ENCODE results near the gene AHI1. TPM values are rescaled to one million over a fixed set of nuclear protein-coding genes. Genes with fewer than 3 reads are reported as not detected.

AHI1 gene
- polyA plus RNA-seq: 26.5 TPM
- long read RNA-seq, donor 1, partial matches to known transcripts: 0 of 5 reads
- long read RNA-seq, donor 1, other reads (novel, unspliced or antisense): 0 of 5 reads
- long read RNA-seq, donor 2, partial matches to known transcripts: 0 of 4 reads
- long read RNA-seq, donor 2, other reads (novel, unspliced or antisense): 0 of 4 reads
- long read RNA-seq, donor 3, partial matches to known transcripts: 0 of 1 reads
- long read RNA-seq, donor 3, other reads (novel, unspliced or antisense): 0 of 1 reads
- long read RNA-seq, donor 4, partial matches to known transcripts: 0 of 2 reads
- long read RNA-seq, donor 4, other reads (novel, unspliced or antisense): 0 of 2 reads
- long read RNA-seq, donor 5, partial matches to known transcripts: 0 of 2 reads
- long read RNA-seq, donor 5, other reads (novel, unspliced or antisense): 0 of 2 reads
- long read RNA-seq, donor 6, partial matches to known transcripts: 0 of 2 reads
- long read RNA-seq, donor 6, other reads (novel, unspliced or antisense): 0 of 2 reads
- long read RNA-seq, donor 7, partial matches to known transcripts: 0 of 2 reads
- long read RNA-seq, donor 7, other reads (novel, unspliced or antisense): 0 of 2 reads
- long read RNA-seq, donor 8, partial matches to known transcripts: 0 of 5 reads
- long read RNA-seq, donor 8, other reads (novel, unspliced or antisense): 0 of 5 reads
- long read RNA-seq, donor 9, partial matches to known transcripts: 0 of 1 reads
- long read RNA-seq, donor 9, other reads (novel, unspliced or antisense): 0 of 1 reads
- long read RNA-seq, donor 10, partial matches to known transcripts: 0 of 1 reads
- long read RNA-seq, donor 10, other reads (novel, unspliced or antisense): 0 of 1 reads
- long read RNA-seq, donor 11, partial matches to known transcripts: 0 of 1 reads
- long read RNA-seq, donor 11, other reads (novel, unspliced or antisense): 0 of 1 reads

DNA sequence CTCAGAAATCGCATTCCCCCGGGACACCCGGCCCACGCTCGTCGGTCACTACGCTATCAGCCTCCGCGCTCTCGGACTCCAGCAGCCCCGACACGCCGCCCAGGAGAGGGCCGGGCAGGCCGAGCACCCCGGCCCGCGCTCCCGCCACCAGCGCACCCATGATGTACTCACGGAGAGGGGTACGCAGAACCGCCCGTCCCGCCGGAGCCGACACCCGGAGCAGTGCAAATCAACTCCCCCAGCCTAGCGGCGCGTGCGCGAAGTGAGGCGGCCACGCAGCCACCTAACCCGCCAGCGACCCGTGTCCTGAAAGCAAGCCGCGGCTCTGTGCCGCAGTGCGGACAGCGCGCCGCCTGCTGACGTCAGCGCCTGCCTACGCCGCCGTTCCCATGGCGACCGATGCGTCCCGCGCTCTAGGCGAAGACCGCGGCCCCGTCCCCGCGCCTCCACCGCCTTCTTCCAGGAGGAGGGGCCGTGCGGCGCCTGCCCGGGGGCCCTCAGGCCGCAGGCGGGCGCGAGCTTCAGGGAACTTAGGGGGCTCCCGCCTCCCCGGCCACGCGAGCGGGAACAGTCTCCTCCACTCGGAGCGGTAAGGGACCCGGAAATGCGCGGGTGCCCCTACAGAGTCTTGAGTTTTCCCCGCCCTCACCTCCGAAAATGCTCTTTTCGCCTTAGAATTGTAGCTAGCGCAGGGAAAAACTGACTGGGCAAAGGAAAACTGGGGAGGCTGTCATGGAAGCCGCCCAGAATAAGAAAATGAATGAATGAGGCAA is at the start of gene AHI1:
Gene AHI1 (minus strand): TSS at position 329 of the 773 bp plus-strand sequence. CDS start 5,503 bp downstream, outside the sequence.
- Histone ChIP-seq H3K9me3 (ENCODE audit: control insufficient read depth, low read depth, low read length) (no peaks in the 10 kb centered on the region), H3K36me3 (ENCODE audit: control insufficient read depth, insufficient read depth, low read length) (peaks cover 6% of the 10 kb centered on the region), H3K4me3 (ENCODE audit: low read length) (peak within 1 kb of the TSS; percentile 98), H3K27ac (ENCODE audit: low read length) (peak within 1 kb of the TSS; percentile 99), H3K27me3 (ENCODE audit: control insufficient read depth, insufficient read depth, low read length) (no peaks in the 10 kb centered on the region), H3K4me1 (ENCODE audit: control insufficient read depth, insufficient read depth, low read length) (no peaks in the 10 kb centered on the region)
- peak; percentile 96 for DNase-seq
- WGBS (ENCODE audit: insufficient coverage, low lambda C conversion rate): 0% methylated on average over 2 of the region's 85 CpGs

- 100% methylated on average over 1 of the region's 9 CpGs for WGBS (ENCODE audit: insufficient coverage, low lambda C conversion rate)
- H3K4me1 ChIP-seq (ENCODE audit: control insufficient read depth, insufficient read depth, low read length): no peaks in the 10 kb centered on the region
- H3K9me3 ChIP-seq (ENCODE audit: control insufficient read depth, low read depth, low read length): no peaks in the 10 kb centered on the region
- no peak for DNase-seq
- H3K27ac ChIP-seq (ENCODE audit: low read length): no peak overlapping the region
- no peak overlapping the region for H3K4me3 ChIP-seq (ENCODE audit: low read length)
- H3K27me3 ChIP-seq (ENCODE audit: control insufficient read depth, insufficient read depth, low read length): peaks cover 2% of the 10 kb centered on the region
- no peaks in the 10 kb centered on the region for H3K36me3 ChIP-seq (ENCODE audit: control insufficient read depth, insufficient read depth, low read length)
These were observed 49.3 kb upstream of the AHI1 start for GRCh38 chr6:135546680-135547418.

- WGBS (ENCODE audit: insufficient coverage, low lambda C conversion rate): 100% methylated on average over 1 of the region's 2 CpGs
- DNase-seq: no peak
- no peaks in the 10 kb centered on the region for H3K9me3 ChIP-seq (ENCODE audit: control insufficient read depth, low read depth, low read length)
- H3K27ac ChIP-seq (ENCODE audit: low read length): no peak overlapping the region
- no peak overlapping the region for H3K4me3 ChIP-seq (ENCODE audit: low read length)
- H3K4me1 ChIP-seq (ENCODE audit: control insufficient read depth, insufficient read depth, low read length): no peaks in the 10 kb centered on the region
- no peaks in the 10 kb centered on the region for H3K36me3 ChIP-seq (ENCODE audit: control insufficient read depth, insufficient read depth, low read length)
- peaks cover 2% of the 10 kb centered on the region for H3K27me3 ChIP-seq (ENCODE audit: control insufficient read depth, insufficient read depth, low read length)
These were observed 48.7 kb upstream of the AHI1 start for GRCh38 chr6:135546206-135546605.

- Histone ChIP-seq H3K4me1 (ENCODE audit: control insufficient read depth, insufficient read depth, low read length) (no peaks in the 10 kb centered on the region), H3K4me3 (ENCODE audit: low read length) (no peak overlapping the region), H3K27ac (ENCODE audit: low read length) (no peak overlapping the region), H3K27me3 (ENCODE audit: control insufficient read depth, insufficient read depth, low read length) (no peaks in the 10 kb centered on the region), H3K9me3 (ENCODE audit: control insufficient read depth, low read depth, low read length) (no peaks in the 10 kb centered on the region), H3K36me3 (ENCODE audit: control insufficient read depth, insufficient read depth, low read length) (no peaks in the 10 kb centered on the region)
- DNase-seq: no peak
- no CpG with 5 or more reads among the region's 2 CpGs for WGBS (ENCODE audit: insufficient coverage, low lambda C conversion rate)
These were observed 42.8 kb upstream of the AHI1 start for GRCh38 chr6:135540207-135540840.

GRCh38 chr6:135537741-135538301 is 40.3 kb upstream of the AHI1 start:
- H3K27me3 ChIP-seq (ENCODE audit: control insufficient read depth, insufficient read depth, low read length): no peaks in the 10 kb centered on the region
- no peaks in the 10 kb centered on the region for H3K4me1 ChIP-seq (ENCODE audit: control insufficient read depth, insufficient read depth, low read length)
- no peak overlapping the region for H3K4me3 ChIP-seq (ENCODE audit: low read length)
- H3K9me3 ChIP-seq (ENCODE audit: control insufficient read depth, low read depth, low read length): no peaks in the 10 kb centered on the region
- no peaks in the 10 kb centered on the region for H3K36me3 ChIP-seq (ENCODE audit: control insufficient read depth, insufficient read depth, low read length)
- H3K27ac ChIP-seq (ENCODE audit: low read length): no peak overlapping the region
- WGBS (ENCODE audit: insufficient coverage, low lambda C conversion rate): no CpG with 5 or more reads among the region's 2 CpGs
- no peak for DNase-seq

GRCh38 chr6:135535989-135536414 is 38.5 kb upstream of the AHI1 start:
- DNase-seq: peak in 1 of 2 donors; percentile 32
- Histone ChIP-seq H3K4me3 (ENCODE audit: low read length) (no peak overlapping the region), H3K9me3 (ENCODE audit: control insufficient read depth, low read depth, low read length) (no peaks in the 10 kb centered on the region), H3K27ac (ENCODE audit: low read length) (no peak overlapping the region), H3K4me1 (ENCODE audit: control insufficient read depth, insufficient read depth, low read length) (no peaks in the 10 kb centered on the region), H3K36me3 (ENCODE audit: control insufficient read depth, insufficient read depth, low read length) (no peaks in the 10 kb centered on the region), H3K27me3 (ENCODE audit: control insufficient read depth, insufficient read depth, low read length) (peaks cover 4% of the 10 kb centered on the region)
- 0% methylated on average over 1 of the region's 4 CpGs for WGBS (ENCODE audit: insufficient coverage, low lambda C conversion rate)

GRCh38 chr6:135534773-135535380 is 37.3 kb upstream of the AHI1 start:
- no peak overlapping the region for H3K4me3 ChIP-seq (ENCODE audit: low read length)
- H3K27ac ChIP-seq (ENCODE audit: low read length): no peak overlapping the region
- no peaks in the 10 kb centered on the region for H3K9me3 ChIP-seq (ENCODE audit: control insufficient read depth, low read depth, low read length)
- DNase-seq: no peak
- H3K36me3 ChIP-seq (ENCODE audit: control insufficient read depth, insufficient read depth, low read length): no peaks in the 10 kb centered on the region
- H3K27me3 ChIP-seq (ENCODE audit: control insufficient read depth, insufficient read depth, low read length): peaks cover 6% of the 10 kb centered on the region
- 100% methylated on average over 1 of the region's 3 CpGs for WGBS (ENCODE audit: insufficient coverage, low lambda C conversion rate)
- no peaks in the 10 kb centered on the region for H3K4me1 ChIP-seq (ENCODE audit: control insufficient read depth, insufficient read depth, low read length)

DNA sequence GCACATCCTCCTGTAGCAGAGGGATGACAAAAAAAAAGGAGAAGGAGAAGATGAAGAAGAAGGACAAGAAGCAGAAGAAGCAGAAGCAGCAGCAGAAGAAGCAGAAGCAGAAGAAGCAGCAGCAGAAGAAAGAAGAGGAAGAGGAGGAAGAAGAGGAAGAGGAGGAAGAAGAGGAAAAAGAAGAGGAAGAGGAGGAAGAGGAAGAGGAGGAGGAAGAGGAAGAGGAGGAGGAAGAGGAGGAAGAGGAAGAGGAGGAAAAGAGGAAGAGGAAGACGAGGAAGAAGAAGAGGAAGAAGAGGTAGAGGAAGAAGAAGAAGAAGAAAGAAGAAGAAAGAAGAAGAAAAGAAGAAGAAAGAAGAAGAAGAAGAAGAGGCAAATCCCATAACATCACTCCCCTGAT is 35.0 kb upstream of the AHI1 start:
- H3K9me3 ChIP-seq (ENCODE audit: control insufficient read depth, low read depth, low read length): no peaks in the 10 kb centered on the region
- DNase-seq: no peak
- no peaks in the 10 kb centered on the region for H3K36me3 ChIP-seq (ENCODE audit: control insufficient read depth, insufficient read depth, low read length)
- no peaks in the 10 kb centered on the region for H3K4me1 ChIP-seq (ENCODE audit: control insufficient read depth, insufficient read depth, low read length)
- peaks cover 6% of the 10 kb centered on the region for H3K27me3 ChIP-seq (ENCODE audit: control insufficient read depth, insufficient read depth, low read length)
- no peak overlapping the region for H3K27ac ChIP-seq (ENCODE audit: low read length)
- WGBS (ENCODE audit: insufficient coverage, low lambda C conversion rate): 100% methylated on average over 1 of the region's 1 CpG
- H3K4me3 ChIP-seq (ENCODE audit: low read length): no peak overlapping the region
